ENCODE results near the gene COL2A1.
"Not testable (repeated sequence)": the region's sequence is repeated elsewhere in the genome, so short reads cannot be mapped to it uniquely, and the experiment has no call there.

Gene COL2A1

DNA sequence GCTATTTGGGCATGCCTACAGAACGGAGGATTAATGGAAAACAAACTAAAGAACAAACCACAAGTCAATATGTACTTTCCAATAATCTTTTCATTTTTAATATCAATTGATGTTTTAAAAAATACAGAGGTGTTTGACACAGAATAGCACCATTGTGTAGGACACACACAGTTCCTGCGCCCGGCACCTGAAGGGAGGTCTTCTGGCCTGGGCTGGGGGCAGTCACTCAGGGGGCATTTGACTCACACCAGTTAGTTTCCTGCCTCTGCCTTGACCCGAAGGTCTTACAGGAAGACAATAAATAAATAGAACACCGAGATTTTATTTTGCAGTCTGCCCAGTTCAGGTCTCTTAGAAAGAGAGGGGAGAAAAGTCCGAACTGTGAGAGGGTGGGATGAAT, 31.4 kb downstream of the COL2A1 start:
- DNase-seq, result no peak

DNA sequence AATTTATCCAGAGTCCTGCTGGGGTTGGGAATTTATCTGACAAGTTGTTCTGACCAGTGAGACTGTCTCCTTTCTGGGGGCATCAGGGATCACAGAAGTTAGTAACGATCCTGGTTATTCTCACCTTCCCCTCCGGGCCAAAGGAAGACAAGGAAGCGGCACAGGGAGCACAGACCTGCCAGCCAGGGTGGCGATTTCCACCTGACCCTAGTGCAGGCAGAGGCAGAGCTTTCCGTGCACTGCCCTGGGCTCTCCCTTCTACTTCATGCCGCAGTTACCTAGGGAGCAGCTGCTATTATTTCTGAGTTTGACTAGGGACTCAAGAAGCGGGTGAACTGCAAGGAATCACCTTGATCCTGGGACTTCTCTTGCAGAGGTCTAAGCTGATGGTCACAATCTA, 33.4 kb downstream of the COL2A1 start:
- DNase-seq, result no peak

- DNase-seq, result no peak
Measured at GRCh38 chr12:47969845-47970244, 34.4 kb downstream of the COL2A1 start.

DNA sequence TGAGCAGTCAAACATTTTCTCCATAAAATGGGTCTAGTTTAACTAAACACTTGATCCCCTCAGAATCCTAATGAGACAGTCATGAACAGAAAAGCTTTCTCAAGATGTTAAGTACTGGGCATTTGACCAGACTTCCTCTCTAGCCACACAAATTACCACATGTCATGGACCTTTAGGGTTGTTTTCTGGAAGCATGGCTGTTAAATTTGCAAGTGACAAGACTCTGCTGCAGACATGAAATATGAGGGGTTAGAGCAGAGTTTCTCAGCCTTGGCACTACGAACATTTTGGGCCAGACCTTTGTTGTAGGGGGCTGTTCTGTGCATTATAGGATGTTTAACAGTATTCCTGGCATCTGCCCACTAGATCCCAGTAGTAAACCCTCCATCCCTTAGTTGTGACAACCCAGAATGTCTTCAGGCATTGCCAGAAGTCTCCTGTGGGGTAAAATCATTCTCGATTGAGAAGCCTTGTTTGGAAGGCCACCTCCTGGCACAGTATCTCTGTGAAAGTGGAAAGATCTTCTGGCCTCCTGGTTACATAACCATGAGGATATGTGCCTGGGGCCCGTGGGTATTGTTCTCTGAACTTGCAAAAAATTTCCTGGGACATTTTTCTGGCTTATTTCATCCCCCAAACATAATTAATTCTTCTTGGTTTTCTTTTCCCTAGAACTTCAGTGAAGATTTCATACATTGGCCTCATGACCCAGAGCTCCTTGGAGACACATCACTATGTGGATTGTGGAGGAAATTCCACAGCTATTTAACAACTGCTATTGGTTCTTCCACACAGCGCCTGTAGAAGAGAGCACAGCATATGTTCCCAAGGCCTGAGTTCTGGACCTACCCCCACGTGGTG, 36.6 kb downstream of the COL2A1 start:
- DNase-seq, result no peak

- no peak for DNase-seq
Measured at GRCh38 chr12:47965581-47965980, 38.7 kb downstream of the COL2A1 start.

DNA sequence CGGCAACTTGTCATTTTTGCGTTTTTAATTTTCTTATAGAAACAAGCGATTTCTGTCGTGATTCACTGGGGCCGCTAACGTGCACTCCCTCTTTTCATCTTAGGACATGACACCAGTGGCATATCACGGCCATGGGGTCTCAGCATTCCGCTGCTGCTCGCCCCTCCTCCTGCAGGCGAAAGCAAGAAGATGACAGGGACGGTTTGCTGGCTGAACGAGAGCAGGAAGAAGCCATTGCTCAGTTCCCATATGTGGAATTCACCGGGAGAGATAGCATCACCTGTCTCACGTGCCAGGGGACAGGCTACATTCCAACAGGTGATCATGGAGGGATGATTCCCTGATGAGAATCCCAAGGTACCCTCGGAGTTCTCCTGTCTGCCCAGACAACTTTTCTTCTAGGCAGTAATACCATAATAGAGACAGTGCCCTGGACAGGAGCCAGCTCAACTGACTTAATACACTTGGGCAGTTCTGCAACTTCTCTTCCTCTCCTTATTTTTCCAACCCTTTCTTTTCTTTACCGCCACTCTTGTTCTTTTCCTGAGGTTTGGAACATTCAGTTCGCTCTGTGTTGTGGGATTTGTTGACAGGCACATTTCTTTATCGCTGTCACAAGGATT, 40.1 kb downstream of the COL2A1 start:
- DNase-seq, result no peak

GRCh38 chr12:47963340-47964040, 40.8 kb downstream of the COL2A1 start, which contains the start of gene TMEM106C:
TMEM106C (plus strand) TSS chr12:47963596; CDS start chr12:47964237, 641 bp downstream.
- peak; percentile 85 for DNase-seq

DNA sequence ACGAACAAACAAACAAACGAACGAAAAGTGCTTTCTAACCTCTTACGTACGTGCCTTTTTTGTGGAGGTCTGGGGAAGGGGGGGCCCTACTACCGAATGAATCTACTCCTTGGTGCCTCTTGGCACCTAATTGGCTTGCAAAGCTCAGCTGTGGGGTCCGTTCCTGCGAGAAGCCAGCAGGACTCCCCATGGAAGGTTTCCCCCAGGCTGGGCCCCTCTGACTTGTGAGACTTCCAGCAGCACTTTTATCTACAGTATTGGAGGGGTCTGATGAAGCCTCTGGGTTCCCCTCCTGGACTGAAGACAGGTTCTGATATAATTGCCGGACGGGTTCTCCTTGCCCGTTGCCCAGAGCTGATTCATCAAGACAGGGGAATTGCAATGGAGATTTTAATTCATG, 42.1 kb downstream of the COL2A1 start:
- DNase-seq, result no peak

DNA sequence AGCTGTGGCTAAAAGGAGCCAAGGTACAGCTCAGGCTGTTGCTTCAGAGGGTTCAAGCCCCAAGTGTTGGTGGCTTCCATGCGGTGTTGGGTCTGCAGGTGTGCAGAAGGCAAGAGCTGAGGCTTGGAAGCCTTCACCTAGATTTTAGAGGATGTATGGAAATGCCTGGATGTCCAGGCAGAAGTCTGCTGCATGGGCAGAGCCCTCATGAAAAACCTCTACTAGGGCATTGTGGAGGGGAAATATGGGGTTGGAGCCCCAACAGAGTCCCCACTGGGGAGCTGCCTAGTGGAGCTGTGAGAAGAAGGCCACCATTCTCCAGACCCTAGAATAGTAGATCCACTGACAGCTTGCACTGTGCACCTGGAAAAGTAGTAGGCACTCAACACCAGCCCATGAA, 46.6 kb downstream of the COL2A1 start:
- not testable (repeated sequence) for DNase-seq

GRCh38 chr12:47955059-47955458, 49.2 kb downstream of the COL2A1 start:
- no peak for DNase-seq

DNA sequence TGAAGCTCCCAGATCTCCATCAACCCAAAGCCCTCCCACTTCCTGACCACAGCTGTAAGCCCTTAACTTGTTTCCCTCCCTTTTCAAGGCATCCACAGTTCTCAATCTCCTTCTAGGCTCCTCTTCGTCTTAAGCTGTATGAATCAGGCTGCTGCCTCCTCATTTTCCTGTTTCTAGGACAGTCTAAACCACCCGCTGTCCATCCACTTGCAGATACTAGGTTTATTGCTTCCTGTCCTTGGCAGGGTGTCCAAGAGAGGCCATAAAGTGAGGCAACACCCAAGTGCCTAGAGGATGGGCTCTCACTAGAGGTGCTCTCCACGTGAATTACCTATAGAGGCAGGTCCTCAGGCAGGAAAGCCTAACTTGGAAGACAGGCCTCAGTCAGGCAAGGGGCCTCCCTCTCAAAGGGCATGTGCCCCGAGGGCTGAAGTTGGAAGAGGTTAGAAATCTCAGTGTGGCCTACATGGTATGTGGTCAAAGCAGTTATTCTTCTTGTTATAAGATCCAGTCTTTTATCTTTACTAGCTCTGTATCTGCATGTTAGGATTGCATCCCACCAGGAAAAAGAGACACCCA, 49.7 kb downstream of the COL2A1 start:
- no peak for DNase-seq

GRCh38 chr12:47954058-47954457, 50.2 kb downstream of the COL2A1 start:
- no peak for DNase-seq

DNA sequence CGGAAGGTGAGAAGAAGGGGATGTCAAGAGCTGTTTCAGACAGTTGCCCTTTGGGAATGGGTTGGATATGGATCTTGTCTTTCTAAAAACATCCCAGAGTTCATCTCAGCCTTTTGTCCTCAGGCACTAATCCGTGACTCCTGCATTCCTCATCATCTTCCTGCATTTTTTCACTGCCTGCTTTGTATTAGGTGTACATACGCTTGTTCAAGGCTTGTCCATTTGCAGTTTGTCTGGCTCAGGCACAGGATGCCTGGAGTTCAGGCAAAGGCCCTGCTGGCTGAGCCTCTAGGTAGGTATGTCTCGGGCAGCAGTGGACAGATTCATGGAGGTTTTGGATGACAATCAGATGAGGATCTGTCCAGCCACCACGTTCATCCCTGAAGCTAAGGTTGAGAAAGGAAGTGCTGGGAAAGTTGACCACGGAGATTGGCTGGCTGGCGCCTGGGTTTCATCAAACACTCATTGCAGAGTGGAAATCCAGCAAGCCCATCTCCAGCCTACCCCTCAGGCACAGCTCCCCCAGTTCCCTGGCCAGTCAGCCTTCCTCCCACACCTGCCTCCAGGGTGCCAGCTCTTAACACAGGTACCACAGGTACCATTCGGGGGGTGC, 53.3 kb downstream of the COL2A1 start:
- no peak for DNase-seq

DNA sequence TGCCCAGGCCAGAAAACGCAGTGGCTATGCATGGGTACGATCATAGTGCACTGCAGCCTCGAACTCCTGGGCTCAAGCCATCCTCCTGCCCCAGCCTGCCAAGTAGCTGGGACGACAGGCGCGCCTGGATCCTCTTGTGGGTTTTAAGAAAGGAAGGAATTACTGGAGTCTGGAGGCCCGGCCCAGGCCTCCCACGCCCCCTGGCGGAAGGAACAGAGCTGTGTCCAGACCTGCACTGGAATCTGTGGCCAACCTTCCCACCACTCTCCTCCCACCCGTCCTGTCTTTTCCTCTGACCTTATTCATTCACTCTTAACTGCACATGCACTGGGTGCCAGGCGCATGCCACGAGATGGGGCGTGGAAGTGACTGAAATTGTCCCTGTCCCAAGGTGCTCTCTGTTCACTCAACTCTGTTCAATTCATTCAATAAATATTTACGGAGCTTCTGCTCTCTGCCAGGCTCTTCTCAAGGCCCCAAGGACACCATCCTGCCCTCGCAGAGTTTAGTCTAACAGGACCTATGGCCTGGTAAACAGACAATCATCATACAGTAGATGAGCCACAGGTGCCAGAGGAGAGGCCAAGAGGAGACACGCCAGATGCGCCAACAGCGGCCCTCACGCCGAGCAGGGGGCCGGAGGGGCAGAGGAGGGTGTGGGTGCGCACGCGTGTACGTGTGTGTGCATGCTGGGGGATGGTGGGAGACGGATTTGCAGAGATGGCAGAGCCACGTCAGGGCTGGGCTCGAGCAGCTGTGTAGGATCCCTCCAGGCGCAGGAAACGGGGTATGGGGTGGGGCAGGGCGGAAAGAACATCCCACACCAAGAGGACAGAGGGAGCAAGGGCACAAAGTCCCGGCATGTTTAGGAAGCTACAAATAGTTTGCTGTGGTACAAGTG, 54.6 kb downstream of the COL2A1 start:
- DNase-seq, result peak; percentile 81

DNA sequence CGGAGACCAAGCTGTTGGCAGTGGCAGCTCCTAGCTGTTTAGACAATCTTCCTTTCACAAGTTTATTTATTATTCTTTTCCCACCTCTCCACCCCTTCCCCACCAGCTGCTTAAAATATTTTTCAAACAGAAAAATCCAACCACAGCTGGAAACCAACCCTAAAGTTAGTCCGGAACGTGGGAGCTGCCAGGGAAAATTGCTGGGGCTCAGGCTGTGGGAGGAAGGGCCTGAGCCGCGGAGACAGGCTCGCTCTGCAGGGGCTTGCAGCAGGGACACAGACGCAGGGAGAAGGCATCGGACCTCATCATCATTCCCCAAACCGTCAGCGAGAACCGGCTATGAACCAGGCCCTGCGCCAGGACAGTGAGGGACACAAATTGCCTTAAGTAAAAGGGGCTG, 56.9 kb downstream of the COL2A1 start:
- DNase-seq, result no peak

GRCh38 chr12:47946413-47947323, 57.6 kb downstream of the COL2A1 start:
- DNase-seq, result no peak

- DNase-seq, result no peak
Measured at GRCh38 chr12:47945341-47945728, 58.9 kb downstream of the COL2A1 start.

- no peak for DNase-seq
Measured at GRCh38 chr12:47944685-47945340, 59.5 kb downstream of the COL2A1 start.

DNA sequence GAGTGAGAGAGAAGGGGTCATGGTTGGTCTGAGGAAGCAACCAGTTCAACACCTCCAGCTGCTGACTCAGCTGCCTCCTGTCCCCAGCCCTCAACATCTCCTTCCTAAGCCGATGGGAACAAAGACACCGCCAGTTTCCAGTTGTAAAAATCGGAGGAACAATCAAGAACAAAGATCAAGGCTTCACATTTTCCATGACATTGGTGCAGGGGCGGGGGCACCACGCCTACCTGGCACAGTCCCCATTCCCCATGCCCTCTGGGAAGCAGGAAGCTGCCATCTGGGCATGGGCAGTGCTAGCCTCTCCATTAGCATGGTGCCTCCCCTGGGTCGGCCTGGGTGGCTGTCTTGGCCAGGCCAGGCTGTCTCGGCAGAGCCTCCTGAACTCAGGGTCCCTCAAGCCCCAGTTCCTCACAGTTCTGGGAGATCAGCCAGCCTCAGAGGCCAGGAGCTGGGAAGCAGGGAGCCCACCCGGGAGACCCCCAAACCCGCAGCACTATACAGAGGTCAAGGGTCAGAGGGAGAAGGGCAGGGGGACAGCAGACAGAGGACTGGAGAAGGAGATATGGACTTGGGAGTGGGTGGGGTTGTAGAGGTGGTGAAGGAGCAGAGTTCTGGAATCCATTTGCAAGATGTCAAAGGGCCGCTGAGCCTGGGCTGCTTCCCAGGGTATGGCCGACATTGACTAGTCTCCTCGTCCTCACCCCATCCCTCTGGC, 60.5 kb downstream of the COL2A1 start:
- DNase-seq, result no peak
